Astrocyte (in vitro differentiated cells and primary cell): ENCODE results near the gene PPP6R1. TPM values are rescaled to one million over a fixed set of nuclear protein-coding genes. Genes with fewer than 3 reads are reported as not detected.

Experiments used
- DNase-seq: peaks from one replicate; pipeline ENCODE4 v3.0.0-alpha.2; 2010; ENCODE audit warnings: low read depth
- FAIRE-seq: peaks from 2 replicates; lab custom pipeline; 2011; peaks lifted over from hg19 to GRCh38; lab: Jason Lieb, UNC
- H2AFZ ChIP-seq: 2 replicates; pipeline ENCODE4 v1.6.0; 2012; ENCODE audit warnings: low read depth, low read length, inconsistent platforms
- H3K27ac ChIP-seq: 2 replicates; pipeline ENCODE4 v1.5.1; 2011; ENCODE audit warnings: low read depth, low read length, inconsistent platforms
- H3K27me3 ChIP-seq: 2 replicates; pipeline ENCODE4 v1.6.0; 2011; ENCODE audit warnings: low read length, inconsistent platforms; ENCODE audit not compliant: insufficient read depth
- H3K36me3 ChIP-seq: 2 replicates; pipeline ENCODE4 v1.5.1; 2011; ENCODE audit warnings: low read length, inconsistent platforms; ENCODE audit not compliant: insufficient read depth
- H3K4me1 ChIP-seq: 2 replicates; pipeline ENCODE4 v1.5.1; 2011; ENCODE audit warnings: low read length, inconsistent platforms; ENCODE audit not compliant: insufficient read depth
- H3K4me2 ChIP-seq: 2 replicates; pipeline ENCODE4 v1.6.0; 2012; ENCODE audit warnings: low read length, inconsistent platforms
- H3K4me3 ChIP-seq: 2 replicates; pipeline ENCODE4 v1.5.1; 2011; ENCODE audit warnings: low read depth, mild to moderate bottlenecking, low read length, inconsistent platforms; ENCODE audit not compliant: insufficient read depth
- H3K79me2 ChIP-seq: 2 replicates; pipeline ENCODE4 v1.6.0; 2012; ENCODE audit warnings: mild to moderate bottlenecking, low read length, inconsistent platforms; ENCODE audit not compliant: insufficient read depth
- H3K9ac ChIP-seq: 2 replicates; pipeline ENCODE4 v1.6.0; 2012; ENCODE audit warnings: mild to moderate bottlenecking, low read length, inconsistent platforms
- H3K9me3 ChIP-seq: 2 replicates; pipeline ENCODE4 v1.5.1; 2012; ENCODE audit warnings: low read depth, mild to moderate bottlenecking, low read length, inconsistent platforms; ENCODE audit not compliant: insufficient read depth
- H4K20me1 ChIP-seq: 2 replicates; pipeline ENCODE4 v1.6.0; 2012; ENCODE audit warnings: low read length, inconsistent platforms; ENCODE audit not compliant: insufficient read depth
- H3K27ac Mint-ChIP-seq: one replicate; pipeline ENCODE4 v1.8.0; 2021; ENCODE audit warnings: mild to moderate bottlenecking, mixed read lengths; ENCODE audit not compliant: unreplicated experiment
- H3K27me3 Mint-ChIP-seq: one replicate; pipeline ENCODE4 v1.8.0; 2021; ENCODE audit warnings: low read depth, mixed read lengths; ENCODE audit not compliant: unreplicated experiment
- H3K36me3 Mint-ChIP-seq: one replicate; pipeline ENCODE4 v1.8.0; 2021; ENCODE audit warnings: low read depth, mixed read lengths; ENCODE audit not compliant: unreplicated experiment
- H3K4me1 Mint-ChIP-seq: one replicate; pipeline ENCODE4 v1.8.0; 2021; ENCODE audit warnings: low read depth, mixed read lengths; ENCODE audit not compliant: unreplicated experiment
- H3K4me3 Mint-ChIP-seq: one replicate; pipeline ENCODE4 v1.8.0; 2021; ENCODE audit warnings: mild to moderate bottlenecking, moderate library complexity, mixed read lengths; ENCODE audit not compliant: unreplicated experiment
- H3K9me3 Mint-ChIP-seq: one replicate; pipeline ENCODE4 v1.8.0; 2021; ENCODE audit warnings: mild to moderate bottlenecking, mixed read lengths; ENCODE audit not compliant: unreplicated experiment
- EZH2 ChIP-seq: IDR thresholded peaks from 2 replicates; pipeline ENCODE4 v1.6.1; 2012; ENCODE audit warnings: mild to moderate bottlenecking, low read length, inconsistent platforms; ENCODE audit not compliant: insufficient read depth
- total RNA-seq: library from RNA; stranded (reverse); gene quantifications from 2 replicates; pipeline ENCODE4 v1.2.1, GENCODE V29; 2021
- TF ChIP-seq, protein P1 (sequence below): IDR thresholded peaks from 2 replicates; pipeline ENCODE4 v1.5.1; 2011; ENCODE audit warnings: low read depth, mild to moderate bottlenecking, inconsistent platforms, low read length, moderate library complexity; ENCODE audit not compliant: insufficient read depth

PPP6R1 gene
- total RNA-seq, 1 donor from 2014 or later = 75.2 TPM

DNA sequence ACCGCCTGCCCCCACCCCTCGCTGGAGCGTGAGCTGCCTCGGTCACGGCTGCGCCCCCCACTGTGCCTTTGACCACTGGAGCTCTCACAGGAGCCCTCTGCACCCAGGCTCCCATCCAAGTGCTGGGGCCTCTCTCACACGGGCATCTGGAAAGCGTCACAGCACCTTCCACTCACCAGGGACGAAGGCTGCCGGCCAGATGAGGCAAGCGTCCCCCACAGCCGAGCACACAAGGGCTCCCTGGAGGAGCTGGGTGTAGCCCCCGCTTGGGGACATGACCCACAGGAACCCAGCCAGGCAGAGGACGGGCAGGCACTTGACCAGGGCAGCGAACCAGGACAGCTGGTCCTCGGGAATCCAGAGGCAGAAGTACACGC lies 30.8 kb downstream of the PPP6R1 start:
- peaks cover 54% of the 10 kb centered on the region for H4K20me1 ChIP-seq
- no peaks in the 10 kb centered on the region for H3K9me3 Mint-ChIP-seq
- peaks cover 4% of the 10 kb centered on the region for H3K36me3 ChIP-seq
- H3K27ac ChIP-seq = no peak overlapping the region
- FAIRE-seq (no peak), DNase-seq (no peak)
- no peak overlapping the region for H2AFZ ChIP-seq
- no peaks in the 10 kb centered on the region for H3K27me3 ChIP-seq
- H3K4me3 Mint-ChIP-seq = no peak overlapping the region
- TF ChIP-seq, protein P1, sequence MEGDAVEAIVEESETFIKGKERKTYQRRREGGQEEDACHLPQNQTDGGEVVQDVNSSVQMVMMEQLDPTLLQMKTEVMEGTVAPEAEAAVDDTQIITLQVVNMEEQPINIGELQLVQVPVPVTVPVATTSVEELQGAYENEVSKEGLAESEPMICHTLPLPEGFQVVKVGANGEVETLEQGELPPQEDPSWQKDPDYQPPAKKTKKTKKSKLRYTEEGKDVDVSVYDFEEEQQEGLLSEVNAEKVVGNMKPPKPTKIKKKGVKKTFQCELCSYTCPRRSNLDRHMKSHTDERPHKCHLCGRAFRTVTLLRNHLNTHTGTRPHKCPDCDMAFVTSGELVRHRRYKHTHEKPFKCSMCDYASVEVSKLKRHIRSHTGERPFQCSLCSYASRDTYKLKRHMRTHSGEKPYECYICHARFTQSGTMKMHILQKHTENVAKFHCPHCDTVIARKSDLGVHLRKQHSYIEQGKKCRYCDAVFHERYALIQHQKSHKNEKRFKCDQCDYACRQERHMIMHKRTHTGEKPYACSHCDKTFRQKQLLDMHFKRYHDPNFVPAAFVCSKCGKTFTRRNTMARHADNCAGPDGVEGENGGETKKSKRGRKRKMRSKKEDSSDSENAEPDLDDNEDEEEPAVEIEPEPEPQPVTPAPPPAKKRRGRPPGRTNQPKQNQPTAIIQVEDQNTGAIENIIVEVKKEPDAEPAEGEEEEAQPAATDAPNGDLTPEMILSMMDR = no peak
- TF ChIP-seq EZH2 = no peak
- H3K4me3 ChIP-seq = no peak overlapping the region
- H3K79me2 ChIP-seq = no peaks in the 10 kb centered on the region
- H3K27ac Mint-ChIP-seq = no peak overlapping the region
- no peaks in the 10 kb centered on the region for H3K9me3 ChIP-seq
- no peaks in the 10 kb centered on the region for H3K27me3 Mint-ChIP-seq
- H3K4me1 Mint-ChIP-seq = no peaks in the 10 kb centered on the region
- H3K4me2 ChIP-seq = no peak overlapping the region
- H3K36me3 Mint-ChIP-seq = peaks cover 18% of the 10 kb centered on the region
- H3K9ac ChIP-seq = no peak overlapping the region
- H3K4me1 ChIP-seq = no peaks in the 10 kb centered on the region

DNA sequence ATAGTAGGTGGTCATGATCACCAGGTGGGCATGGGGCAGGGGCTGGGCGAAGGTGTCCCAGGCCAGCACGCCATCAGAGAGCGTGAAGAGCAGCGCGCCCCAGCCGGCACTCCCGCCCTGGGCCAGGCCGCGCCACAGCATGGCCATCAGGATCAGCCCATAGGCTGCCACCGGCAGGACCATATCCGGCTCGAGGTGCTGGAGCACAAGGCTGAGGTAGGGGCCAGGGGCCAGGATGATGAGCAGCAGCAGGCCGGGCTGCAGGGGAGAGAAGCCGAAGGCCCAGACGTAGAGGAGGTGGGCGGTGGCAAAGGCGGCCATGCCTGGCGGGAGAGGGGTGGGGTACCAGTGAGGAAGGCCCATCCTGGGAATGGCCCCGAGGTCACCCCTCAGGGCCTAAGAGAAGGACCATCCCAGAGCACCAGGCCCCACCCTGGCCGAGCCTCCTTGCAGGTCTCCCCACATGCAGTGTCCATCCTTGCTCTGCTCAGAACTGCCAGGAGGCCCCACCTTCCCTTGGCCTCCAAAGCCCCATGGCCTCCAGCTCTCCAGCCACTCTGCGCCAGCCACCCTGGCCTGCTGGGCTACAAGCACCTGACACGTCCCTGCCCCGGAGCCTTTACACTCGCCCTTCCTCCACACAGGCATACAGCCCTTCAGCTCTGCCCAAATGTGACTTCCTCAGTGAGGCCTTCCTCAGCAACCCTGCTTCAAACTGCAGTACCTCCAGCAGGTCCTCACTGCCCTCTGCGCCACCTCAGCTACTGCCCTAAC lies 31.4 kb downstream of the PPP6R1 start:
- no peak for FAIRE-seq

More for the DNA sequence above, 31.4 kb downstream of the PPP6R1 start:
- H3K27me3 Mint-ChIP-seq = no peaks in the 10 kb centered on the region
- H3K36me3 Mint-ChIP-seq = peaks cover 18% of the 10 kb centered on the region
- Histone ChIP-seq H3K9ac (no peak overlapping the region), H2AFZ (no peak overlapping the region), H3K4me3 (no peak overlapping the region), H3K36me3 (no peaks in the 10 kb centered on the region), H3K27ac (no peak overlapping the region), H3K9me3 (no peaks in the 10 kb centered on the region), H3K4me1 (no peaks in the 10 kb centered on the region), H3K79me2 (no peaks in the 10 kb centered on the region), H3K4me2 (no peak overlapping the region), H3K27me3 (no peaks in the 10 kb centered on the region), H4K20me1 (peaks cover 51% of the 10 kb centered on the region)
- no peaks in the 10 kb centered on the region for H3K9me3 Mint-ChIP-seq
- TF ChIP-seq, protein P1 = no peak
- no peak overlapping the region for H3K4me3 Mint-ChIP-seq
- H3K27ac Mint-ChIP-seq = peak overlapping the region; percentile 41
- no peaks in the 10 kb centered on the region for H3K4me1 Mint-ChIP-seq
- DNase-seq = no peak
